ENCODE results near the gene TOPAZ1. TPM values are rescaled to one million over a fixed set of nuclear protein-coding genes. Genes with fewer than 3 reads are reported as not detected.

The TOPAZ1 gene
- total RNA-seq, 4 donors from 2014 or later = not detected

DNA sequence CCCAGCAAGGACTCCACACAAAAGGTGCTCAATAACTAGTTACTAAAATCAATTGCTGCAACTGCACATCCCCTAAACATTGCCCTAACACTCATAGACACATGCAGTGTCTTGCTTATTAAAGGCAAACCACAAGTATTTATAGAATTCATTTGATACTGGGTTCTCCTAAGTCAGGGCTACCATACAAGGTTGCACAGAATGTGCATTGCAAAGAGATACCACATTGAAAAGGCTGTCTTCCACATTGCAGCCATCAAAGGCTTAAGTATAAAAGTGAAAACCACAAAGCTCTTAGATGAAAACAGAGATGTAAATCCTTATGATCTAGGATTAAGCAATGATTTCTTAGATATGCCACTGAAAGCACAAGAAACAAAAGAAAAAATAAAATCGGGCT lies 33.6 kb upstream of the TOPAZ1 start:
- H3K4me1 ChIP-seq = no peaks in the 10 kb centered on the region
- H3K36me3 ChIP-seq = no peaks in the 10 kb centered on the region
- no peak for TF ChIP-seq EP300 (IDR thresholded peaks at IDR 0.05)
- TF ChIP-seq, protein P1, sequence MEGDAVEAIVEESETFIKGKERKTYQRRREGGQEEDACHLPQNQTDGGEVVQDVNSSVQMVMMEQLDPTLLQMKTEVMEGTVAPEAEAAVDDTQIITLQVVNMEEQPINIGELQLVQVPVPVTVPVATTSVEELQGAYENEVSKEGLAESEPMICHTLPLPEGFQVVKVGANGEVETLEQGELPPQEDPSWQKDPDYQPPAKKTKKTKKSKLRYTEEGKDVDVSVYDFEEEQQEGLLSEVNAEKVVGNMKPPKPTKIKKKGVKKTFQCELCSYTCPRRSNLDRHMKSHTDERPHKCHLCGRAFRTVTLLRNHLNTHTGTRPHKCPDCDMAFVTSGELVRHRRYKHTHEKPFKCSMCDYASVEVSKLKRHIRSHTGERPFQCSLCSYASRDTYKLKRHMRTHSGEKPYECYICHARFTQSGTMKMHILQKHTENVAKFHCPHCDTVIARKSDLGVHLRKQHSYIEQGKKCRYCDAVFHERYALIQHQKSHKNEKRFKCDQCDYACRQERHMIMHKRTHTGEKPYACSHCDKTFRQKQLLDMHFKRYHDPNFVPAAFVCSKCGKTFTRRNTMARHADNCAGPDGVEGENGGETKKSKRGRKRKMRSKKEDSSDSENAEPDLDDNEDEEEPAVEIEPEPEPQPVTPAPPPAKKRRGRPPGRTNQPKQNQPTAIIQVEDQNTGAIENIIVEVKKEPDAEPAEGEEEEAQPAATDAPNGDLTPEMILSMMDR (IDR thresholded peaks at IDR 0.05) = no peak
- TF ChIP-seq POLR2AphosphoS5 (IDR thresholded peaks at IDR 0.05) = no peak
- TF ChIP-seq POLR2A (IDR thresholded peaks at IDR 0.05) = no peak
- no peaks in the 10 kb centered on the region for H3K27me3 ChIP-seq
- H3K9me3 ChIP-seq = no peaks in the 10 kb centered on the region
- WGBS, 2 donors (ENCODE audit: low coverage in 1 of 2) = 58 to 70% methylated on average over 1 of the region's 1 CpG
- H3K27ac ChIP-seq = no peak overlapping the region
- no peak for ATAC-seq
- H3K4me3 ChIP-seq = no peak overlapping the region

DNA sequence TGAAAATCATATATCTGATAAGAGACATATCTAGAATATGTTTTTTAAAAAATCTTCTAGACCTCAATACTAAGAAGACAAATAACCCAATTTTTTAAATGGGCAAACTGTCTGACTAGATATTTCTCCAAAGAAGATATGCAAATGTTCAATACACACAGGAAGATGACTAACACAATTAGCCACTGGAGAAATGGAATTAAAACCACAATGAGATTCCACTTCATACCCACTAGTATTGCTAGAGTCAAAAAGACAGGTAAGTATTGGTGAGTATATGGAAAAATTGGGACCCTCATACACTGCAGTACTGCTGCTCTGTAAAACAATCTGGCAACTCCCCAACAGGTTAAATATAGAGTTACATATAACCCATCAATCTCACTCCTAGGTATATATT lies 33.1 kb upstream of the TOPAZ1 start:
- no peak for TF ChIP-seq POLR2AphosphoS5 (IDR thresholded peaks at IDR 0.05)

DNA sequence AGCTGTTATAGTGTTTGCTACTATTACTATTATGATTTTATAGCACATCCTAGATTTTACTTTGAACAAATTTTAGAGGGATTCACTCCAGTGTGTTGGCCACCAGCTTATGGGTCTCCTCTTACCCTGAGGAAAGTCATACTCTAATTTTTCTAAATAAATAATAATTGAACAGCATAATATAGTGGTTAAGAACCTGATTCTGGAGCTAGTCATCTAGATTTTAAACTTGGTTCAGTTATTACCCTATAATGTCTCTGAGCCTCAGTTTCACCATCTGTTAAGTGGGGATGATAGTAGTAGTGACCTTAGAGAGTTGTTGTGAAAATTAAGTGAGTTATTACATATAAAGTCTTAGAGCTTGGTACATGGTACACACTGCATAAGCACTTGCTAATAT lies 30.7 kb upstream of the TOPAZ1 start:
- Histone ChIP-seq H3K27ac (no peak overlapping the region), H3K36me3 (no peaks in the 10 kb centered on the region), H3K4me3 (no peak overlapping the region), H3K9me3 (peaks cover 0 to 11% (median 0%) of the 10 kb centered on the region in 3 donors), H3K4me1 (no peaks in the 10 kb centered on the region), H3K27me3 (no peaks in the 10 kb centered on the region)
- ATAC-seq = no peak
- TF ChIP-seq EP300 (IDR thresholded peaks at IDR 0.05) = no peak
- TF ChIP-seq POLR2AphosphoS5 (IDR thresholded peaks at IDR 0.05) = no peak
- TF ChIP-seq POLR2A (IDR thresholded peaks at IDR 0.05) = no peak
- TF ChIP-seq, protein P1 (IDR thresholded peaks at IDR 0.05) = no peak

More for the DNA sequence above, 33.1 kb upstream of the TOPAZ1 start:
- H3K4me1 ChIP-seq = no peaks in the 10 kb centered on the region
- no peaks in the 10 kb centered on the region for H3K27me3 ChIP-seq
- ATAC-seq = no peak
- no peak overlapping the region for H3K4me3 ChIP-seq
- H3K36me3 ChIP-seq = no peaks in the 10 kb centered on the region
- no peaks in the 10 kb centered on the region for H3K9me3 ChIP-seq
- H3K27ac ChIP-seq = no peak overlapping the region

DNA sequence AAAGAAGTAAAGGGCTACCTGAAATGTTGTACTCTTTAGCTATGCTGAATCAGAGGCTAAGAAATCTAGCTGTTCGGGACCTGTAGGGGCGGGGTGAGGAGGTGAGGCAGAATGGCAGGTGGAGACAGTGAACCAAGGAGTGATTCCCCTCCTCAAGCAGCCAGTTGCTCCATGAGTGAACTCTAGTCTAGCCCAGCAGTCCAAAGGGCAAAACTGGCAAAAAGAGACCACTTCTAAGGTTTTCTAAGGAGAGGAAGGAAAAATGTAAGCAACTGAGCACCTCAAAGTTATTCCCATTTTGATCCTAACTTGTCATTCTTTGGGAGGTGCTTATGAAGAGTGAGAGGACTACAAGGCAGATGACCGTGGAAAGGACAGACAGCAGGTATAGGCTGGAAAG lies 19.3 kb upstream of the TOPAZ1 start:
- Histone ChIP-seq H3K4me3 (no peak overlapping the region), H3K9me3 (no peaks in the 10 kb centered on the region), H3K4me1 (no peaks in the 10 kb centered on the region), H3K27me3 (peaks cover 9% of the 10 kb centered on the region), H3K27ac (no peak overlapping the region), H3K36me3 (no peaks in the 10 kb centered on the region)
- WGBS, 2 donors (ENCODE audit: low coverage in 1 of 2) = 38 to 64% methylated on average over 1 to 3 of the region's 3 CpGs
- no peak for ATAC-seq
- TF ChIP-seq POLR2AphosphoS5 (IDR thresholded peaks at IDR 0.05) (no peak), EP300 (IDR thresholded peaks at IDR 0.05) (no peak), POLR2A (IDR thresholded peaks at IDR 0.05) (no peak)
- TF ChIP-seq, protein P1 (IDR thresholded peaks at IDR 0.05) = no peak

DNA sequence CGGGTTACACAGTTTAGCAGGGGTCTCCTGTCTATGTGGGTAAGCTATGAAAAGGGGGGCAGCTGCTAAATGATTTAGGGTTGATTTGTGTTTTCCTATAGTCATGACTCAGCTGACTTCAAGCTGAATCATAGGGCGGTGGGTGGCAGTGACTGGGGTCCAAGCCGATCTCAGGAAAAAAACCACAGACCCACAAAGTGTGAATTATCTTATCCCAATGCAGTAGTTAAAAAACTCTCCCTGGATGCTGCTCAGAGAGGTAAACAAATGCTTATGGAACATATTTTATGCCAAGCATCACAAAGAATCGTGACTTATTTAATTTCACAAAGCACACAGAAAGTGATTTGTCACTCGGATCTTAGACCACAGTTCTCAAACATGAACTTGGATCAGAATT lies 18.4 kb upstream of the TOPAZ1 start:
- no peak overlapping the region for H3K4me3 ChIP-seq
- no peak overlapping the region for H3K27ac ChIP-seq
- H3K9me3 ChIP-seq = no peaks in the 10 kb centered on the region
- no peak for TF ChIP-seq EP300 (IDR thresholded peaks at IDR 0.05)
- no peaks in the 10 kb centered on the region for H3K4me1 ChIP-seq
- H3K36me3 ChIP-seq = no peaks in the 10 kb centered on the region
- WGBS, 2 donors (ENCODE audit: low coverage in 1 of 2) = 62 to 63% methylated on average over 4 of the region's 5 CpGs
- ATAC-seq = no peak
- H3K27me3 ChIP-seq = peaks cover 9% of the 10 kb centered on the region

DNA sequence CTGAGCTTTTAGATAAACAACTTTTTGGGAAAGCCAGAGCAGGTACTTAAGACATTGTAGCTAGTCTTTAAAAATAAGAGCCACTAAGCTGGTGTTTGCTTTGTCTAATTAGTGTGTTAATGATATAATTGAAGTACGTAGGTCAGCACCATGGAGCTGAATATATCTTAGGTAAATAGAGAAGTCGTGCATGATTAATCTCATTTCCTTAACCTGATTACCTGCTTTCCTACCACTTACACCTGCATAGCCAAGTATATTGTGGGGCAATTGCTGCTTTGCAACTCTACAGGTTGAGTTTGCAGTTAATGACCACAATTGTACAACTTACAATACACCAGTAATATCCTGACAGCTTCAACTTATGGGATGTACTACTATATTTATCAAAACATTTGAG lies 17.6 kb upstream of the TOPAZ1 start:
- 59 to 75% methylated on average over 2 of the region's 2 CpGs for WGBS, 2 donors (ENCODE audit: low coverage in 1 of 2)
- Histone ChIP-seq H3K36me3 (no peaks in the 10 kb centered on the region), H3K27me3 (peaks cover 9% of the 10 kb centered on the region), H3K4me3 (no peak overlapping the region), H3K9me3 (no peaks in the 10 kb centered on the region), H3K27ac (no peak overlapping the region), H3K4me1 (no peaks in the 10 kb centered on the region)
- ATAC-seq = no peak
- TF ChIP-seq, protein P1 (IDR thresholded peaks at IDR 0.05) = no peak
- TF ChIP-seq POLR2A (IDR thresholded peaks at IDR 0.05) = no peak
- no peak for TF ChIP-seq EP300 (IDR thresholded peaks at IDR 0.05)
